K562 (cell line): ENCODE results near the gene IL1RAPL2. TPM values are rescaled to one million over a fixed set of nuclear protein-coding genes. Genes with fewer than 3 reads are reported as not detected.

Source experiments
- ATAC-seq: fragments of 200-7000 bp; cut with Tn5 transposase; 3 replicates; pipeline ENCODE4 v1.9.1; 2020; ENCODE audit warnings: moderate library complexity
- BruUV-seq: library from RNA; stranded (reverse); fragments of 400-500 nt; replicated peaks from 2 replicates; lab custom pipeline; 2021; lab: Mats Ljungman, UMichigan
- CTCF ChIA-PET: fragments of 300-600 bp; formaldehyde crosslinking; extraction: SDS; loops from one replicate; lab custom pipeline; 2021; ENCODE audit warnings: low intra/inter-chr PET ratio; lab: Yijun Ruan, JAX
- POLR2A ChIA-PET: fragments of 300-600, 350-650 bp; sonication (Branson Sonifier 250); formaldehyde crosslinking; extraction: SDS; loops from one replicate; lab custom pipeline; 2021; ENCODE audit warnings: antibody characterized with exemption, inconsistent platforms; lab: Yijun Ruan, JAX
- DNase-seq, 4 experiments: peaks; one replicate each; pipeline versions ENCODE4 v3.0.0 to v3.0.0-alpha.2; 2011 to 2018; ENCODE audit warnings: low spot score in 3 of 4, mixed read lengths in 3 of 4; ENCODE audit errors: extremely low read depth in 1 of 4
- FAIRE-seq: peaks from 2 replicates; lab custom pipeline; 2011; peaks lifted over from hg19 to GRCh38; lab: Jason Lieb, UNC
- H2AFZ ChIP-seq: 2 replicates; pipeline ENCODE4 v1.6.0; 2011; ENCODE audit warnings: low read depth, low read length, control low read depth, inconsistent platforms
- H3K27ac ChIP-seq: fragments of 200-600 bp; 3 replicates; pipeline ENCODE4 v1.8.0; 2011; ENCODE audit warnings: low read depth, mild to moderate bottlenecking, control low read depth, inconsistent platforms, low read length, moderate library complexity, mixed read lengths; ENCODE audit errors: extremely low read depth
- H3K27me3 ChIP-seq, 2 experiments: fragments of 300-600 bp in 1 of 2; 2 replicates in 1 of 2; 3 replicates in 1 of 2; pipeline versions ENCODE4 v1.6.0 to v1.8.0; 2011; ENCODE audit warnings: inconsistent platforms in 2 of 2, low read length in 2 of 2, mild to moderate bottlenecking in 1 of 2, mixed read lengths in 1 of 2, moderate library complexity in 1 of 2; ENCODE audit not compliant: control insufficient read depth in 2 of 2, insufficient read depth in 2 of 2
- H3K36me3 ChIP-seq: fragments of 300-600 bp; 3 replicates; pipeline ENCODE4 v1.8.0; 2011; ENCODE audit warnings: mild to moderate bottlenecking, low read length, inconsistent platforms; ENCODE audit not compliant: control insufficient read depth, insufficient read depth
- H3K4me1 ChIP-seq, 2 experiments: fragments of 200-600 bp in 1 of 2; replicated peaks in 1 of 2; 2 replicates in 1 of 2; 3 replicates in 1 of 2; pipeline versions ENCODE4 v1.5.1 to v1.8.0; 2011; ENCODE audit warnings: inconsistent platforms in 2 of 2, low read length in 2 of 2, mild to moderate bottlenecking in 1 of 2, mixed read lengths in 1 of 2, moderate library complexity in 1 of 2; ENCODE audit not compliant: control insufficient read depth in 2 of 2, insufficient read depth in 2 of 2
- H3K4me2 ChIP-seq: 2 replicates; pipeline ENCODE4 v1.6.1; 2011; ENCODE audit warnings: low read length, control low read depth, inconsistent platforms, mixed read lengths; ENCODE audit not compliant: insufficient read depth
- H3K4me3 ChIP-seq: fragments of 200-600 bp; sonication (generic), shearing (Covaris generic); 2 replicates; pipeline ENCODE4 v1.5.1; 2016; ENCODE audit warnings: control low read depth, inconsistent platforms
- H3K79me2 ChIP-seq: fragments of 200-600 bp; 3 replicates; pipeline ENCODE4 v1.8.0; 2011; ENCODE audit warnings: low read length, inconsistent platforms; ENCODE audit not compliant: control insufficient read depth, insufficient read depth
- H3K9ac ChIP-seq, 2 experiments: 2 replicates each; pipeline versions ENCODE4 v1.6.0 to v1.6.1; 2011; ENCODE audit warnings: low read depth in 2 of 2, low read length in 2 of 2, control low read depth in 1 of 2, inconsistent platforms in 1 of 2, mild to moderate bottlenecking in 1 of 2, mixed read lengths in 1 of 2; ENCODE audit not compliant: insufficient read depth in 1 of 2
- H3K9me1 ChIP-seq: one replicate; pipeline ENCODE4 v1.6.0; 2011; ENCODE audit warnings: inconsistent platforms, mild to moderate bottlenecking, low read length, moderate library complexity; ENCODE audit not compliant: control insufficient read depth, insufficient read depth
- H3K9me3 ChIP-seq: replicated peaks from 2 replicates; pipeline ENCODE4 v1.5.1; 2011; ENCODE audit warnings: low read depth, low read length, inconsistent platforms; ENCODE audit not compliant: control insufficient read depth, insufficient read depth
- H4K20me1 ChIP-seq: replicated peaks from 2 replicates; pipeline ENCODE4 v1.6.1; 2011; ENCODE audit warnings: low read length, inconsistent platforms, mixed read lengths; ENCODE audit not compliant: control insufficient read depth, insufficient read depth
- CBX8 ChIP-seq: fragments of 200-600 bp; sonication (generic); IDR thresholded peaks from 2 replicates; pipeline ENCODE4 v1.6.1; 2012; ENCODE audit warnings: borderline replicate concordance, mixed run types, low read depth, mild to moderate bottlenecking, moderate library complexity, mixed read lengths, low read length, control low read depth, inconsistent platforms; ENCODE audit not compliant: poor library complexity, severe bottlenecking; ENCODE audit errors: extremely low read depth
- EZH2 ChIP-seq: IDR thresholded peaks from 2 replicates; pipeline ENCODE4 v1.6.1; 2012; ENCODE audit warnings: low read depth, mild to moderate bottlenecking, inconsistent platforms, low read length, borderline replicate concordance
- MCM3 ChIP-seq: fragments of 450-650 bp; IDR thresholded peaks from 2 replicates; pipeline ENCODE4 v1.6.1; 2016
- NFIX ChIP-seq: fragments of 250-450 bp; sonication (Bioruptor Pico); IDR thresholded peaks from 2 replicates; pipeline ENCODE4 v1.4.0; 2020; ENCODE audit warnings: low read depth, mild to moderate bottlenecking, moderate library complexity
- PHB ChIP-seq: fragments of 250-450 bp; sonication (Bioruptor Pico); IDR thresholded peaks from 2 replicates; pipeline ENCODE4 v1.5.0; 2021
- RBM15 ChIP-seq: fragments of 200-400 bp; formaldehyde crosslinking; IDR thresholded peaks from 2 replicates; pipeline ENCODE4 v1.6.1; 2018; ENCODE audit warnings: mild to moderate bottlenecking, low read length, moderate library complexity; ENCODE audit not compliant: insufficient read depth
- SMAD1 ChIP-seq: fragments of 150-350 bp; IDR thresholded peaks from 2 replicates; pipeline ENCODE4 v1.6.1; 2014; ENCODE audit warnings: low read length, low read depth; ENCODE audit not compliant: partially characterized antibody
- SMC3 ChIP-seq: conservative IDR thresholded peaks from 2 replicates; pipeline ENCODE4 v1.6.1; 2011; ENCODE audit warnings: low read depth, low read length, improper control_type of control experiment; ENCODE audit not compliant: insufficient read depth
- ZBTB8A ChIP-seq: fragments of 450-650 bp; IDR thresholded peaks from 2 replicates; pipeline ENCODE4 v1.6.1; 2018; ENCODE audit warnings: mild to moderate bottlenecking, moderate library complexity; ENCODE audit not compliant: partially characterized antibody
- ZNF253 ChIP-seq: fragments of 250-450 bp; sonication (Bioruptor Pico); conservative IDR thresholded peaks from 2 replicates; pipeline ENCODE4 v1.6.1; 2021; ENCODE audit warnings: mild to moderate bottlenecking
- ZNF561 ChIP-seq: fragments of 450-650 bp; formaldehyde crosslinking; conservative IDR thresholded peaks from 2 replicates; pipeline ENCODE4 v1.4.0; 2020; ENCODE audit warnings: mild to moderate bottlenecking, moderate library complexity
- ZNF583 ChIP-seq: fragments of 250-450 bp; sonication (Bioruptor Pico); IDR thresholded peaks from 2 replicates; pipeline ENCODE4 v1.4.0; 2020
- WGBS: fragments of 100-300 bp; shearing (Covaris generic); methylation state at CpG from one replicate; pipeline ENCODE4 v1.1.6; 2016; ENCODE audit warnings: low coverage, mixed read lengths; ENCODE audit not compliant: insufficient coverage; ENCODE audit errors: missing lambda C conversion rate; 5-methylcytosine and 5-hydroxymethylcytosine counted together
- in situ Hi-C: fragments of 300-500 bp; cut with MboI; formaldehyde crosslinking; loops from 4 replicates; pipeline ENCODE4 v1.15.0; 2018; ENCODE audit warnings: inconsistent platforms, mixed read lengths
- intact Hi-C: fragments of 100-400 bp; cut with micrococcal nuclease; formaldehyde crosslinking; loops from 2 replicates; pipeline ENCODE4 v1.14.2; 2022
- polyA plus RNA-seq, 8 experiments: library from polyadenylated mRNA; depleted of rRNA in 4 of 8; stranded (reverse) in 5 of 8; unstranded in 3 of 8; fragments of >200 nt; fragmentation: Nextera tagmentation in 2 of 8; fragmentation: Illumina TruSeq in 1 of 8; extraction: Ambion mirVana in 2 of 8; extraction: Trizol in 1 of 8; gene quantifications; 2 replicates each; pipeline versions ENCODE4 v1.2.1 to v1.2.3, GENCODE V29; 2011 to 2014; ENCODE audit warnings: inconsistent platforms in 1 of 8, missing spikeins in 1 of 8
- total RNA-seq, 7 experiments: library from RNA; depleted of rRNA in 6 of 7; stranded (reverse); fragments of >200 nt in 6 of 7; fragmentation: Illumina TruSeq in 2 of 7; extraction: Trizol in 2 of 7; gene quantifications; 2 replicates each; pipeline versions ENCODE4 v1.2.1 to v1.2.3, GENCODE V29; 2011 to 2021; ENCODE audit warnings: low replicate concordance in 1 of 7
- TF ChIP-seq, protein P1 (sequence below): fragments of 450-650 bp; IDR thresholded peaks from 2 replicates; pipeline ENCODE4 v1.6.1; 2018; ENCODE audit warnings: mild to moderate bottlenecking, low read depth; ENCODE audit not compliant: partially characterized antibody
- TF ChIP-seq, protein P2 (sequence below): fragments of 450-650 bp; IDR thresholded peaks from 2 replicates; pipeline ENCODE4 v1.7.1; 2018; ENCODE audit warnings: mild to moderate bottlenecking, low read depth; ENCODE audit not compliant: partially characterized antibody

The IL1RAPL2 gene
- total and polyA plus RNA-seq, 9 of the 15 experiments (the other 6 are each of a cell fraction or from before 2014, with no cell fraction given): not detected

DNA sequence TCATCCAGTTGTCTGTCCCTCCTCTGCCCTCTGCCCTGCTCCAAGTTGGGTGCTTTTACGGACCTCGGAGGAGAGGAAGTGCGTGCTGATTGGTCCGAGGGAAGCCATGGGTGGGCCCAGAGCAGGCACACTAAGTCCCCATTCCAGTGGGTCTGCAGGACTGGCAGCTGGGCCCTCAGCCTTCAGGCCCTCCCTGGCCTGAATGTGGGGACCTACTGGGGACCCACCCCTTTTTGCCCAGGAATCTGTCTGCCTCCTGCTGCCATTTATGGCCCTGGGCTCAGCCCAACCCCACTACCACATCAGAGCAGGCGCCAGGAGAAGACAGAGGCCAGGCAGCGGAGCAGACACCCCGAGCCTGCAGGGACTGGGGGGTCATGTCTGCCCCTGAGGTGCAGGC is 484.9 kb downstream of the IL1RAPL2 start:
- H4K20me1 ChIP-seq: no peaks in the 10 kb centered on the region
- H3K27ac ChIP-seq: no peak overlapping the region
- no peaks in the 10 kb centered on the region for H3K36me3 ChIP-seq
- H3K9me3 ChIP-seq: no peaks in the 10 kb centered on the region
- H3K79me2 ChIP-seq: no peaks in the 10 kb centered on the region
- intact Hi-C loops: no loop called here
- H3K27me3 ChIP-seq: no peaks in the 10 kb centered on the region
- in situ Hi-C loops: no loop called here
- ATAC-seq: no peak
- no peak for DNase-seq
- 0% methylated on average over 4 of the region's 7 CpGs for WGBS
- TF ChIP-seq ZNF561 (CRISPR knock-in tag) (no peak), EZH2 (no peak), ZBTB8A (no peak), NFIX (no peak), SMAD1 (no peak), PHB (CRISPR knock-in tag) (no peak), CBX8 (no peak), RBM15 (no peak), MCM3 (no peak), SMC3 (no peak), ZNF583 (CRISPR knock-in tag) (no peak), ZNF253 (no peak)
- TF ChIP-seq, protein P1, sequence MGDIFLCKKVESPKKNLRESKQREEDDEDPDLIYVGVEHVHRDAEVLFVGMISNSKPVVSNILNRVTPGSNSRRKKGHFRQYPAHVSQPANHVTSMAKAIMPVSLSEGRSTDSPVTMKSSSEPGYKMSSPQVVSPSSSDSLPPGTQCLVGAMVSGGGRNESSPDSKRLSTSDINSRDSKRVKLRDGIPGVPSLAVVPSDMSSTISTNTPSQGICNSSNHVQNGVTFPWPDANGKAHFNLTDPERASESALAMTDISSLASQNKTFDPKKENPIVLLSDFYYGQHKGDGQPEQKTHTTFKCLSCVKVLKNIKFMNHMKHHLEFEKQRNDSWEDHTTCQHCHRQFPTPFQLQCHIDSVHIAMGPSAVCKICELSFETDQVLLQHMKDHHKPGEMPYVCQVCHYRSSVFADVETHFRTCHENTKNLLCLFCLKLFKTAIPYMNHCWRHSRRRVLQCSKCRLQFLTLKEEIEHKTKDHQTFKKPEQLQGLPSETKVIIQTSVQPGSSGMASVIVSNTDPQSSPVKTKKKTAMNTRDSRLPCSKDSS: no peak
- TF ChIP-seq, protein P2, sequence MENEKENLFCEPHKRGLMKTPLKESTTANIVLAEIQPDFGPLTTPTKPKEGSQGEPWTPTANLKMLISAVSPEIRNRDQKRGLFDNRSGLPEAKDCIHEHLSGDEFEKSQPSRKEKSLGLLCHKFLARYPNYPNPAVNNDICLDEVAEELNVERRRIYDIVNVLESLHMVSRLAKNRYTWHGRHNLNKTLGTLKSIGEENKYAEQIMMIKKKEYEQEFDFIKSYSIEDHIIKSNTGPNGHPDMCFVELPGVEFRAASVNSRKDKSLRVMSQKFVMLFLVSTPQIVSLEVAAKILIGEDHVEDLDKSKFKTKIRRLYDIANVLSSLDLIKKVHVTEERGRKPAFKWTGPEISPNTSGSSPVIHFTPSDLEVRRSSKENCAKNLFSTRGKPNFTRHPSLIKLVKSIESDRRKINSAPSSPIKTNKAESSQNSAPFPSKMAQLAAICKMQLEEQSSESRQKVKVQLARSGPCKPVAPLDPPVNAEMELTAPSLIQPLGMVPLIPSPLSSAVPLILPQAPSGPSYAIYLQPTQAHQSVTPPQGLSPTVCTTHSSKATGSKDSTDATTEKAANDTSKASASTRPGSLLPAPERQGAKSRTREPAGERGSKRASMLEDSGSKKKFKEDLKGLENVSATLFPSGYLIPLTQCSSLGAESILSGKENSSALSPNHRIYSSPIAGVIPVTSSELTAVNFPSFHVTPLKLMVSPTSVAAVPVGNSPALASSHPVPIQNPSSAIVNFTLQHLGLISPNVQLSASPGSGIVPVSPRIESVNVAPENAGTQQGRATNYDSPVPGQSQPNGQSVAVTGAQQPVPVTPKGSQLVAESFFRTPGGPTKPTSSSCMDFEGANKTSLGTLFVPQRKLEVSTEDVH: no peak
- no TSS peak for BruUV-seq
- no peak overlapping the region for H3K4me2 ChIP-seq
- ChIA-PET POLR2A (interaction anchor here (0.9 kb wide), 1 partner anchor 42 kb away, joined by 4 read pairs; no protein-coding TSS in a partner anchor), CTCF (no interaction called here)
- H2AFZ ChIP-seq: no peak overlapping the region
- no peak overlapping the region for H3K9ac ChIP-seq
- FAIRE-seq: no peak
- no peak overlapping the region for H3K4me3 ChIP-seq
- no peaks in the 10 kb centered on the region for H3K4me1 ChIP-seq
- no peaks in the 10 kb centered on the region for H3K9me1 ChIP-seq
